K562 (cell line): ENCODE results near the gene SPIB.

Experiments used
- MED1 ChIP-seq: sonication (generic); formaldehyde crosslinking; IDR thresholded peaks from 2 replicates; pipeline ENCODE4 v1.8.1; 2023; ENCODE audit warnings: missing genetic modification reagents, borderline replicate concordance
- TF ChIP-seq, protein P1 (sequence below), 3 experiments: IDR thresholded peaks in 2 of 3; conservative IDR thresholded peaks in 1 of 3; 2 replicates each; pipeline ENCODE4 v1.5.1; 2011 to 2012; ENCODE audit warnings: low read length in 3 of 3, mild to moderate bottlenecking in 3 of 3, control low read depth in 2 of 3, improper control_type of control experiment in 1 of 3, inconsistent platforms in 1 of 3, low read depth in 1 of 3, mixed read lengths in 1 of 3, moderate library complexity in 1 of 3; ENCODE audit not compliant: insufficient read depth in 2 of 3
- TF ChIP-seq, protein P2 (sequence below): fragments of 450-650 bp; formaldehyde crosslinking; IDR thresholded peaks from 2 replicates; pipeline ENCODE4 v1.4.0; 2020; ENCODE audit warnings: mild to moderate bottlenecking

DNA sequence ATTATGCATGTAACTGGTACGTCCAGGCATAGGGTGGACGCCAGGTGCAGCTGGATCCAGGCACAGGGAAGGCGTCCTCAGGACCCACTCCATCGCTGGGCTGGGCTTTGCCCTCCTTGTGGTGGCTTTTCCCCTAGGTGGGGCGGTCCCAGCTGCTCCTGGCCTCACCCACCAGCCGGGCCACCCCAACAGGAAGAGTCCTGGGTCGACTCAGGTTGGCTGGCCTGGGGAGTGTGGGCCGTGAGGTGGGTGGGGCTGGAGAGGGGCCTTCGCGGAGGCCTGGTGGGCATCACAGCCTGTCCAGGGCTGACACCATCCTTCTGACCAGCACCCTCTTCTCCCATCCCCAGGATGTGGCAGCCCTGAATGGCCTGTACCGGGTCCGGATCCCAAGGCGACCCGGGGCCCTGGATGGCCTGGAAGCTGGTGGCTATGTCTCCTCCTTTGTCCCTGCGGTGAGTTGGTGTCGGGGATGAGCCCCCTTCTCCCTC, 61.1 kb downstream of the SPIB start:
- TF ChIP-seq, protein P1, sequence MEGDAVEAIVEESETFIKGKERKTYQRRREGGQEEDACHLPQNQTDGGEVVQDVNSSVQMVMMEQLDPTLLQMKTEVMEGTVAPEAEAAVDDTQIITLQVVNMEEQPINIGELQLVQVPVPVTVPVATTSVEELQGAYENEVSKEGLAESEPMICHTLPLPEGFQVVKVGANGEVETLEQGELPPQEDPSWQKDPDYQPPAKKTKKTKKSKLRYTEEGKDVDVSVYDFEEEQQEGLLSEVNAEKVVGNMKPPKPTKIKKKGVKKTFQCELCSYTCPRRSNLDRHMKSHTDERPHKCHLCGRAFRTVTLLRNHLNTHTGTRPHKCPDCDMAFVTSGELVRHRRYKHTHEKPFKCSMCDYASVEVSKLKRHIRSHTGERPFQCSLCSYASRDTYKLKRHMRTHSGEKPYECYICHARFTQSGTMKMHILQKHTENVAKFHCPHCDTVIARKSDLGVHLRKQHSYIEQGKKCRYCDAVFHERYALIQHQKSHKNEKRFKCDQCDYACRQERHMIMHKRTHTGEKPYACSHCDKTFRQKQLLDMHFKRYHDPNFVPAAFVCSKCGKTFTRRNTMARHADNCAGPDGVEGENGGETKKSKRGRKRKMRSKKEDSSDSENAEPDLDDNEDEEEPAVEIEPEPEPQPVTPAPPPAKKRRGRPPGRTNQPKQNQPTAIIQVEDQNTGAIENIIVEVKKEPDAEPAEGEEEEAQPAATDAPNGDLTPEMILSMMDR (IDR thresholded peaks at IDR 0.05 in 2 of 3, conservative IDR thresholded peaks at IDR 0.05 in 1 of 3; ENCODE audit: insufficient read depth in 2 of 3, low read depth in 1 of 3, low read length in 3 of 3): no peak
- TF ChIP-seq MED1 (CRISPR knock-in tag): no peak
- TF ChIP-seq, protein P2, sequence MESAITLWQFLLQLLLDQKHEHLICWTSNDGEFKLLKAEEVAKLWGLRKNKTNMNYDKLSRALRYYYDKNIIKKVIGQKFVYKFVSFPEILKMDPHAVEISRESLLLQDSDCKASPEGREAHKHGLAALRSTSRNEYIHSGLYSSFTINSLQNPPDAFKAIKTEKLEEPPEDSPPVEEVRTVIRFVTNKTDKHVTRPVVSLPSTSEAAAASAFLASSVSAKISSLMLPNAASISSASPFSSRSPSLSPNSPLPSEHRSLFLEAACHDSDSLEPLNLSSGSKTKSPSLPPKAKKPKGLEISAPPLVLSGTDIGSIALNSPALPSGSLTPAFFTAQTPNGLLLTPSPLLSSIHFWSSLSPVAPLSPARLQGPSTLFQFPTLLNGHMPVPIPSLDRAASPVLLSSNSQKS: no peak
